Amniotic stem cell (primary cell): ENCODE results near the gene CNTNAP4.

Experiments used
- DNase-seq: peaks from one replicate; lab custom pipeline; 2025; lab: John Stamatoyannopoulos, UW

The CNTNAP4 gene

GRCh38 chr16:76598498-76598897, 321.3 kb downstream of the CNTNAP4 start:
- no peak for DNase-seq

DNA sequence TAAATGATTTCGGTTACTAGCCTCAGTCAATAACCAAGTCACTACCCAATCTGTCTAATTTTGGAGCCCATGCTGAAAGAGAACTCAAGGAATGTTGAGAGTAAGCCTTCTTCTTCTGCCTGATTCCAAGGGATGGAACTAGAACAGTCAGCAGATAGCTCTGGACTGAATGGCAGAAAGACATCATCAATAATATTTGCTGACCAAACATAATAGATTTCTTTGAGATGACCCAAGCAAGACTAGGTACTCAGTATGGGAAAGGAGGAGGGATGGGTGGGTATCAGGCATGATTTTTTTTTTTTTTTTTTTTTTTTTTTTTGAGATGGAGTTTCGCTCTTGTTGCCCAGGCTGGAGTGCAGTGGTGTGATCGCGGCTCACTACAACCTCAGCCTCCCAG, 330.1 kb downstream of the CNTNAP4 start:
- DNase-seq = no peak
